IPS-20b (cell line): Measurements from ENCODE around the gene PALM3.
"Not testable (repeated sequence)": the region's sequence is repeated elsewhere in the genome, so short reads cannot be mapped to it uniquely, and the experiment has no call there.

Experiments
- H3K27ac ChIP-seq: one replicate; pipeline ENCODE4 v1.5.1; 2013; ENCODE audit warnings: low read length
- H3K27me3 ChIP-seq: 2 replicates; pipeline ENCODE4 v1.6.1; 2013; ENCODE audit warnings: mild to moderate bottlenecking, low read length, inconsistent platforms; ENCODE audit not compliant: insufficient read depth
- H3K36me3 ChIP-seq: 2 replicates; pipeline ENCODE4 v1.6.1; 2013; ENCODE audit warnings: low read depth, mild to moderate bottlenecking, inconsistent platforms, low read length, moderate library complexity; ENCODE audit not compliant: insufficient read depth
- H3K4me1 ChIP-seq: 2 replicates; pipeline ENCODE4 v1.6.1; 2013; ENCODE audit warnings: mild to moderate bottlenecking, control low read depth, inconsistent platforms, low read length, moderate library complexity; ENCODE audit not compliant: insufficient read depth
- H3K4me3 ChIP-seq: 2 replicates; pipeline ENCODE4 v1.5.1; 2013; ENCODE audit warnings: mild to moderate bottlenecking, low read length, inconsistent platforms
- H3K9ac ChIP-seq: 2 replicates; pipeline ENCODE4 v1.6.1; 2013; ENCODE audit warnings: low read depth, mild to moderate bottlenecking, inconsistent platforms, low read length, moderate library complexity
- H3K9me3 ChIP-seq: 2 replicates; pipeline ENCODE4 v1.6.1; 2013; ENCODE audit warnings: mild to moderate bottlenecking, low read depth, low read length, inconsistent platforms; ENCODE audit not compliant: insufficient read depth

The PALM3 gene

DNA sequence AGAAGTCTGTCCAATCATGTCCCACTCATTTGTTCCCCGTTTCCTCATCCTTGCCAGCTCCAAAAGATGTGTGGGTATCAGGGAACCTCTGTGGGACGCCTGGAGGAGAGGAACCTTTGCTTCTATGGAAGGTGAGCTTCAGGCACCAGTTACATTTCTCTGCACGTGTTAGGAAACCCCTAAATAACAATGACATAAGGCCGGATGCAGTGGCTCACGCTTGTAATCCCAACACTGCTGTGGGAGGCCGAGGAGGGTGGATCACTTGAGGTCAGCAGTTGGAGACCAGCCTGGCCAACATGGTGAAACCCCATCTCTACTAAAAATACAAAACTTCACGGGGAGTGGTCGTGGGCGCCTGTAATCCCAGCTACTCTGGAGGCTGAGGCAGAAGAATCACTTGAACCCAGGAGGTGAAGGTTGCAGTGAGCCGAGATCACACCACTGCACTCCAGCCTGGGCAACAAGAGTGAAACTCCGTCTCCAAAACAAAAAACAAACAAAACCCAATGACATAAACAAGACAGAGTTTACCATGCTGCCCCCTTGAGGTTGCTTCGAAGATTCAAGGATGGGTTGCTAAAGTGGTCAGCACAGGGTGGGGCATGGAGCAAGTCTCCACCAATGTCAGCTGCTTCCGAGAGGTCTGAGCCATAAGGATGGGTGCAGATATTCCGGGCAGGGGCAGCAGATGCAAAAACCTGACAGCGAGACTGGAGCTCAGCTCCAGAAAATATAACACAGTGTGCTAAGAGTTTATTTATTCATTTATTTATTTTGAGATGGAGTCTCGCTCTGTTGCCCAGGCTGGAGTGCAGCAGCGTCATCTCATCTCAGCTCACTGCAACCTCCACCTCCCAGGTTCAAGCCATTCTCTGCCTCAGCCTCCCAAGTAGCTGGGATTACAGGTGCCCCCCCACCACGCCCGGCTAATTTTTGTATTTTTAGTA, 18.9 kb downstream of the PALM3 start:
- H3K36me3 ChIP-seq, H3K27me3 ChIP-seq, H3K4me1 ChIP-seq, H3K4me3 ChIP-seq, H3K9me3 ChIP-seq, H3K27ac ChIP-seq: not testable (repeated sequence)
- H3K9ac ChIP-seq = peak overlapping the region; percentile 32; the same call in 1 of the 2 replicates

DNA sequence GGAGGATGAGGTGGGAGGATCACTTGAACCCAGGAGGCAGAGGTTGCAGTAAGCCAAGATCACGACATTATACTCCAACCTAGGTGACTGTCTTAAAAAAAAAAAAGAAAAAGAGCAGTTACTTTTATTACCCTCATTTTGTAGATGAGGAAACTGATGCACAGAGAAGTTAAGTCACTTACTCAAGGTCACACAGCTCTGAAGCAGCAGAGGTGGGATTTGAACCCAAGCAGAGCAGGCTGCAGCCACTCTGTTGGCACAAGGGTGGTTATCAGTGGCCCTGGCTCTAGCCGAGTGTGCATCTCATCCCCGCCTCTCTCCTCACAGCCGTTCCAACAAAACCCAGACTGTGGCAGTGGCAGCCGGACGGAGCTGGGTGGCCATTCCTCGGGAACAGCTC, 22.7 kb downstream of the PALM3 start:
- Histone ChIP-seq H3K27me3 (no peaks in the 10 kb centered on the region), H3K4me3 (no peak overlapping the region), H3K9ac (no peak overlapping the region), H3K9me3 (no peaks in the 10 kb centered on the region), H3K4me1 (no peaks in the 10 kb centered on the region), H3K36me3 (no peaks in the 10 kb centered on the region), H3K27ac (no peak overlapping the region)

GRCh38 chr19:14035706-14036105, 26.2 kb downstream of the PALM3 start:
- no peaks in the 10 kb centered on the region for H3K4me1 ChIP-seq
- H3K27ac ChIP-seq = no peak overlapping the region
- no peak overlapping the region for H3K9ac ChIP-seq
- no peaks in the 10 kb centered on the region for H3K36me3 ChIP-seq
- no peak overlapping the region for H3K4me3 ChIP-seq
- H3K9me3 ChIP-seq = no peaks in the 10 kb centered on the region
- peaks cover 16% of the 10 kb centered on the region for H3K27me3 ChIP-seq

- peaks cover 21% of the 10 kb centered on the region for H3K27me3 ChIP-seq
- H3K9ac ChIP-seq, H3K4me1 ChIP-seq, H3K27ac ChIP-seq, H3K36me3 ChIP-seq, H3K4me3 ChIP-seq, H3K9me3 ChIP-seq: not testable (repeated sequence)
Measured at GRCh38 chr19:14035159-14035558, 26.7 kb downstream of the PALM3 start.

DNA sequence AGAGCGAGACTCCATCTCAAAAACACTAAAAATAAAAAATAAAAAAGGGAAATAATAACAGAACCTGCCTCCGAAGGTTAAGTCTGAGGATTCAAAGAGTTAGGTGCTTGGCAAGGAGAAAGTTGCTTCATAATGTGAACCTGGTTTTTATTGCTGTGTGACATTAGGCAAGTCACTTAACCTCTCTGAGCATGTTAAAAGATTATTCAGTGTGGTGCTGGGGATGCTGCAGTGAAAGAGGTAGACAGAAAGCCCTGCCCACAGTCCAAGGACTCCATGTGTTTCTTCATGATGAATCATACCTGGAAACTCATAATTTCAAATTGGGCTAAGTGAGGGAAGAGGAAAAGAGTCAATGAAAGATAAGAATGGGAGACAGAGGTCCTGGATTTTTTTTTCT, 27.9 kb downstream of the PALM3 start:
- H3K36me3 ChIP-seq = no peaks in the 10 kb centered on the region
- H3K9me3 ChIP-seq = no peaks in the 10 kb centered on the region
- H3K27me3 ChIP-seq = peaks cover 25% of the 10 kb centered on the region
- no peak overlapping the region for H3K9ac ChIP-seq
- H3K27ac ChIP-seq = no peak overlapping the region
- H3K4me1 ChIP-seq = no peaks in the 10 kb centered on the region
- no peak overlapping the region for H3K4me3 ChIP-seq

DNA sequence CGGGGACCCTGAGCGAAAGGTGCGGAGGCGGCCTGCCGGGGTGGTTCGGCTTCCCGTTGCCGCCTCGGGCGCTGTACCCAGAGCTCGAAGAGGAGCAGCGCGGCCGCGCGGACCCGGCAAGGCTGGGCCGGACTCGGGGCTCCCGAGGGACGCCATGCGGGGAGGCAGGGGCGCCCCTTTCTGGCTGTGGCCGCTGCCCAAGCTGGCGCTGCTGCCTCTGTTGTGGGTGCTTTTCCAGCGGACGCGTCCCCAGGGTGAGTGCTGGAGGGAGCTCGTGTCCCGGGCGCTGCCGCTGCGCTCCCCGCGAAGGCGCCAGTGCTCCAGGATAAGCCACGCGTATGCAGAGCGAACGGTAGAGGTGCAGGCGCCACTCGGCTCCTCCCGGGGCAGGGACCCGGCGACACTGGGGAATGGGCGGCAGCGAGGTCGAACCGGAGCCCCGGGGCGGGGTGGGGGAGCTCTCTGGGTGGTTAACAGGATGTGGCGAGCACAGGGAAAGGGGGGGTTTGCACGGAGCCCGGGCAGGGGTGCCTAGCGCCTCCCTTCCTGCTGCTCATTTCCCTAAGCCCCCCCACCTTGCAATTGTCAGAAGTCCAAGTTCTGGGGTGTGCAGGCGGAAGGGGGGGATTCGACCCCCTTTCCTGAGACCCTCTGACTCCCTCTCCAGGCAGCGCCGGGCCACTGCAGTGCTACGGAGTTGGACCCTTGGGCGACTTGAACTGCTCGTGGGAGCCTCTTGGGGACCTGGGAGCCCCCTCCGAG, 30.0 kb downstream of the PALM3 start, which contains the start of gene IL27RA:
IL27RA (plus strand) TSS at position 44 of the 762 bp plus-strand sequence; CDS start at position 155, 111 bp downstream.
- Histone ChIP-seq H3K27ac (no peak within 1 kb of the TSS), H3K9ac (peak within 1 kb of the TSS; percentile 61; the same call in 1 of the 2 replicates), H3K36me3 (no peaks in the 10 kb centered on the region), H3K9me3 (no peaks in the 10 kb centered on the region), H3K27me3 (peaks cover 25% of the 10 kb centered on the region), H3K4me1 (no peaks in the 10 kb centered on the region), H3K4me3 (peak within 1 kb of the TSS; percentile 74)

GRCh38 chr19:14030997-14031718, 30.7 kb downstream of the PALM3 start:
- H3K4me3 ChIP-seq = peak overlapping the region; percentile 74
- H3K27ac ChIP-seq = no peak overlapping the region
- H3K9ac ChIP-seq = peak overlapping the region; percentile 61; the same call in 1 of the 2 replicates
- peaks cover 25% of the 10 kb centered on the region for H3K27me3 ChIP-seq
- H3K9me3 ChIP-seq = no peaks in the 10 kb centered on the region
- H3K4me1 ChIP-seq = no peaks in the 10 kb centered on the region
- H3K36me3 ChIP-seq = no peaks in the 10 kb centered on the region

DNA sequence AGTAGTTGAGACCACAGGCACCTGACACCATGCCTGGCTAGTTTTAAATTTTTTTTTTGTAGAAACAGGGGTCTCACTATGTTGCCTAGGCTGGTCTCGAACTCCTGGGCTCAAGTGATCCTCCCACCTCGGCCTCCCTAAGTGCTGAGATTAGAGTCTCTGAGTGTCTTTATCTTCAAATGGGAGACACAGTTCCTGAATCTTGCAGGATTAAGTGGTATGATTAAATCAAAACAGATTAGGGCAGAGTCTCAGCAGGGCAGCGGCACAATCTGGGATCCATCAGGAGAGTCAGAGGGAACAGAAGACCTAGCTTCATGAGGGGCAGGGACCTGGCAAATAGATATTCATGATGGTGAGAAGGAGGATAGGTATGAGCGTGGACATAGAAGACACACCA, 33.0 kb downstream of the PALM3 start:
- no peak overlapping the region for H3K4me3 ChIP-seq

GRCh38 chr19:14027856-14028450, 33.9 kb downstream of the PALM3 start, which contains the start of gene RLN3:
TSS of gene RLN3 (plus strand) at chr19:14028148. CDS start at chr19:14028205, 57 bp downstream.
- Histone ChIP-seq H3K27ac (no peak within 1 kb of the TSS), H3K36me3 (no peaks in the 10 kb centered on the region), H3K9ac (no peak within 1 kb of the TSS), H3K4me1 (no peaks in the 10 kb centered on the region), H3K9me3 (no peaks in the 10 kb centered on the region), H3K4me3 (no peak within 1 kb of the TSS), H3K27me3 (peaks cover 25% of the 10 kb centered on the region)

More for the DNA sequence above, 33.0 kb downstream of the PALM3 start:
- Histone ChIP-seq H3K9me3 (no peaks in the 10 kb centered on the region), H3K4me1 (no peaks in the 10 kb centered on the region), H3K27me3 (peaks cover 25% of the 10 kb centered on the region), H3K27ac (no peak overlapping the region), H3K36me3 (no peaks in the 10 kb centered on the region), H3K9ac (no peak overlapping the region)

DNA sequence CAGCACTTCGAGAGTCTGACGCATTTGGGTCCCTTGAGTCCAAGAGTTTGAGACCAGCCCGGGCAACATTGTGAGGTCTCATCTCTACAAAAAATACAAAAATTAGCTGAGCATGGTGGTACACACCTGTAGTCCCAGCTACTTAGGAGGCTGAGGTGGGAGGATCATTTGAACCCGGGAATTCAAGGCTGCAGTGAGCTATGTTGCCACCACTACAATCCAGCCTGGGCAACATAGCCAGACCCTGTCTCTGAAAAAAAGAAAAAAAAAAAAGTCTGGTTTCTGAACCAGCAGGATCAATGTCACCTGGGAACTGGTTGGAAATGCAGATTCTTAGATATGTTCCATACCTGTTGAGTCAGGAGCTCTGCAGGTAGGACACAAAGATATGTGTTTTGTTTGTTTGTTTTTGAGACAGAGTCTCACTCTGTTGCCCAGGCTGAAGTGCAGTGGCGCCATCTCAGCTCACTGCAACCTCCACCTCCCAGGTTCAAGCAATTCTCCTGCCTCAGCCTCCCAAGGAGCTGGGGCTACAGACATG, 35.2 kb downstream of the PALM3 start:
- H3K4me1 ChIP-seq, H3K9ac ChIP-seq, H3K9me3 ChIP-seq, H3K4me3 ChIP-seq, H3K27ac ChIP-seq, H3K36me3 ChIP-seq: not testable (repeated sequence)
- H3K27me3 ChIP-seq = peaks cover 19% of the 10 kb centered on the region
